SK-MEL-5 (cell line): ENCODE data around the gene EHMT1. TPM values are rescaled to one million over a fixed set of nuclear protein-coding genes. Genes with fewer than 3 reads are reported as not detected.
A peak's percentile ranks its signal among the peaks of the same experiment; 100 is the strongest.

ENCODE experiments used
- DNase-seq: peaks from one replicate; pipeline ENCODE4 v3.0.0-alpha.2; 2016; ENCODE audit warnings: low read depth, low spot score
- in situ Hi-C: cut with HindIII; loops from 2 replicates; pipeline ENCODE4 v1.10.0; 2016; ENCODE audit warnings: low sequenced_read_pairs, high pct_unique_total_duplicates, low pct_unique_long_range_greater_than_20kb
- total RNA-seq: library from RNA; depleted of rRNA; stranded (reverse); fragments of >200 nt; shearing (Covaris generic); gene quantifications from 2 replicates; pipeline ENCODE4 v1.2.3, GENCODE V29; 2014

EHMT1 gene
- total RNA-seq, 1 experiment from 2014 or later: 18.5 TPM

DNA sequence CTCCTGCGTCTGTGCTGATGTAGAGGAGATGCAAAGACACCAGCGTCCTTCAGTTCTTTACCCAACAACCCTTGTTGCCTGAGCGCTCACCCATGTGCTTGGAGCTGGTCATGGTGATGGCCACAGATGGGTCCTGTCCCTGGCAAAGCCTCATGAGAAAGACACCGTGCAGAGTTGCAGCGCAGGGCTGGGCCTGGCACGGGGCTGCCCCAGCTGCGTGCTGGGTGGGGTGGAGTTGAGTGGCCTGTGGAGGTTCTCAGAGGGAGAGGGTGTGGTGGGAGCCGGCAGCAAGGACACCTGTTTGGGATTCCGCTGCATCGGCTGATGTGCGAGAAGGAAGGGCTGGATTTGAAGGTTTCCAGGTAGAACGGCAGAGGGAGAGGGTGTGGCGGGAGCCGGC lies 133.6 kb downstream of the EHMT1 start:
- no peak for DNase-seq
- in situ Hi-C loops: no loop called here

DNA sequence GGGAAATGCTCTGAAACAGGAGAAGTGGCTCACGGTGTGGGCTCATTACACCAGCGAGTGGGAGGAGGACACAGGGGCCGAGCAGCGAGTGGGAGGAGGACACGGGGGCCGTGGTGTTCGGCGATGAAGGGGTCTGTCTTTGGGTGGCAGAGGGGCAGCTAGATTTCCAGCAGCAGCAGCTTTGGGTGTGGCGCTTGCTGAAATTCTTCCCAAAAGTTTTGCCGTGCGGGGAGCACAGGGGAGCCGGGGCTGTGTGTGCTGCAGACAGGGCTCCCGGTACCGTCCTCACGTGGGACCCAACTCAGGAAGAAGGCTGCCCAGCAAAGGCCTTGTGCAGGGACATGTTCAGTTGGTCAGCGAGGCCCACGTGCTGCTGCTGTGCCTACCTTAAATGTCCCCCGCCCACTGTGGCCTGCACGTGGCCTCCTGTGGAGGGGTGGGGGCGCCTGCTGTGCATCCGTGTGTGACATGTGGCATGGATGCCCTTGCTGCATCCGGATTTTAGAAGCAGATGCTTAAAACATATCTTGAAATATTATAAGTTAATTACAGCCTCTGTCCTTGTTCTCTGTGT lies 134.5 kb downstream of the EHMT1 start:
- in situ Hi-C loops: no loop called here
- no peak for DNase-seq

DNA sequence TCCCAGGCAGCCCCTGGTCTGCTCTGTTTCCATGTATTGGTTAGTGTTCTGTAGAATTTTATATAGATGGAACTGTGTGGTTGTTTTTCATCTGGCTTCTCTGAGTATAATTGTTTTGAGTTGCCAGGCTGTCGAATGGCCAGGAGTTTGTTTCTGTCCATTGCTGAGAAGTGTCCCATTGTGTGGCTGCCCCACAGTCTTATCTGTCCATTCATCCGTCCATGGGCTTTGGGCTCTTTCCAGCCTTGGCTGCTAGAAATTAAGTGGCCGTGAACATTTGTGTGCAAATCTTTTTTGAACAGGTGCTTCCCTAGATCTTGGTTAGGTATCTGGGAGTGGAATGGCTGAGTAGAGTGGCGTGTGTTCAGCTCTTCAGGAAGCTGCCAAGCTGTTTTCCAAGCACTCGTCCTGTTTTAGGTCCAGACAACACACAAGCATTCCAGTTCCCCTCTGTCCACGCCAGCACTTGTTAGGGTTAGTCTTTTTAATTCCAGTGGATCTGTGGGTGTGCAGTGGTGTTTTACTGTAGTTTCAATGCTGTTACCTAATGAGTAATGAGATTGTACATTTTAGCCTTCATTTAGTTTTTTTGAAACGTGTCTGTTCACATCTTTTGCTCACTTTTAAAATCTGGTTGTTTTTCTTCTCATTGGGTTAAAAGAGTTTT lies 136.6 kb downstream of the EHMT1 start:
- DNase-seq: no peak
- in situ Hi-C loops: no loop called here

DNA sequence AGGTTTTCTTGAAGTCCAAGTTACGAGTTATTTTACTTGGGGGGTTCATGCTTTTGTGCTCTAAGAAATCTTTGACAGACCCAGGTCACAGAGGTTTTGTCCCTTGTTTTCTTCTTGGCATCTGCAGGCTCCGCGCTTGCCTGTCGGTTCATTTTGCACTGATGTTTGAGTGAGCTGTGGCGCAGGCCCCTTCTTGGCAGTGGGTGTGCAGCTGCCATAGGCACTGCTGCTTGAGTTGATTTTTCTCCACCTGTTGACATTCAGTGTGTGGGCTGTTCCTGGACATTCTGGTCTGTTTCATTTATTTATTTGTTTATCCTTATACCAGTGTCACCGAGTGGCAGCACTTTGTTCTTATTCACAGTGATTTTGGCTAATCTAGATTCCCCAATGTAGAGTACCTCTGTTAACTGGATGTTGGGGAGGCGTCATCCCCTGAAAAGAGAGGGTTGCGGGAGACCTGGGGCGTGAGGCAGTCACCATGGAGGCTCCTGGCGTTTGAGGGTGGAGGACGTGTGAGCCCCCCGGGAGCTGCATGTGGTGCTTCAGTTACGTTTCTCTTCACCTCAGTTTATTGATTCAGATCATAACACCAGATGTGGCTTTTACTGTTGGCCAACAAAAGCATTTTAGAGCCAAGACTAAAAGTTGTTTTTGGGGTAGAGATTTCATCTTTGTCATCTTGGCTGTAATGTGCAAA lies 137.4 kb downstream of the EHMT1 start:
- in situ Hi-C loops: no loop called here
- no peak for DNase-seq

DNA sequence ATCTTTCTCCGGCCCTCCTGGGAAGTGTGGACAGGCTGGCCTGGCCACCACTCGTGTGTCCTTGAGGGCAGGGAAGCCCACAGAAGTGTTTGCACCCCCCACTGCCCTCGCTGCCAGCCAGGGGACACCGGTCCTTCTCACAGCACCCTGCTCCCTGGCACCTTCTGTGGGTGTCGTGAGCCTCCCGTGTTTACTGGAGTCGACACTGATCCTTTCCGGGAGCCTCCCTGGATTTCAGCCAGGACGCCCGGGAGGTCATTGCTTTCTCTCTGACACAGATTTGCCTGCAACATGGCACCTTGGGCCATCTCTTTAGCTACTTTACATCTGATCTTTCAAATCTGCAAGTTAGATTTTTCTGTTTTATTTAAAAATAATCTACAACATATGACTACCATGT lies 138.3 kb downstream of the EHMT1 start:
- no peak for DNase-seq

DNA sequence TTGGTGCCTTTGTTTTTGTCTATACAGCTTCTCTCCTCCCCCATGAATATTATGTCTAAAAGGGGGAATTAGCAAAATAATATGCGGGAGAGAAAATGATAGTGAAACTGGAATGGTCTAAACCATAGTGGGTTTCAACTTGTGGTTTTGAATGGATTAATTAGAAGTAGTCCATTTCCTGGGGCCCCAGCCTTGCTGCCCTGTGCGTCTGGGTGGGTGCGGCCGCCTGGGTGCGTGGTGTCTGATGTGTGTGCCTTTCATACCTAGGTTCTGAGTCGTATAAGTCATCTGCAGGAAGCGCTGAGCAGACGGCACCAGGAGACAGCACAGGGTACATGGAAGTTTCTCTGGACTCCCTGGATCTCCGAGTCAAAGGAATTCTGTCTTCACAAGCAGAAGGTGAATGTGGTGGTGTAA lies 138.8 kb downstream of the EHMT1 start:
- DNase-seq: no peak
- in situ Hi-C loops: no loop called here

More for the DNA sequence above, 138.3 kb downstream of the EHMT1 start:
- in situ Hi-C loops: no loop called here

DNA sequence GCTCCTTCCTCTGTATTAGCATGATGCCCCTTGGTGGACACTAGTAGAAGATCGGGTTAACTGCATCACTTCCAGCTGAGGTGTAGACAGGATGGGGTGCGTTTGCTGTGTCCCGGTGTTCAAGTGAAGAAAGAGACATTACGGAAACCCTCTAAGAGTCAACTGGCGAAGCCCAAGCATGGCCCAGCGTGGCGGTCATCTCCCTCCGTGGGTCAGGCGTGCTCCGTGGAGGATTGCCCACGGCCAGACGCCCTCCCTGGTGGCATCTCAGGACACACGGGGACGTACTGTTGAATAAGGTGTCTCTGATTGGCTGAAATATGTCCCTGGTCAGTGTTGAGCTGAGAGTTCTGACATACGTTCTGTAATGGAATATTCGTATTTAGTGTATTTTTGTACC lies 139.3 kb downstream of the EHMT1 start:
- in situ Hi-C loops: no loop called here
- no peak for DNase-seq

DNA sequence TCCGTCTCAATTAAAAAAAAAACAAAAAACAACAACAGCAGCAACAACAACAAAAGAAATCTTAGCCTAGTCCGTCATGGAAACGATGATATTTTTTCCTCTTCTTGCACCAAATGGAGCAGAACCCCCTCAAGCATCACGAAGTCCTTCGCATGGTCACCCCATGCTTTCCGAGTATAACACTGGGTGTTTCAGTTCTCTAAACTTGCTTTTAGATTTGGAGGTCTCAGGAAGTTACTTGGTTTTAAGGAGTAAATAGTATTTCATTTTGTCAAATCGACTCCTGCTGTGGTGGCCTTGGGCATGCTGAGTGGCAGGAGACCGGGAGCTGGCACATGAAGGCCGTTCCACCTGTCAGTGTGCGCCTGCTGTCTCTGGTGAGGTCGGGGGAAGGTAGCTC lies 140.3 kb downstream of the EHMT1 start:
- in situ Hi-C loops: no loop called here

DNA sequence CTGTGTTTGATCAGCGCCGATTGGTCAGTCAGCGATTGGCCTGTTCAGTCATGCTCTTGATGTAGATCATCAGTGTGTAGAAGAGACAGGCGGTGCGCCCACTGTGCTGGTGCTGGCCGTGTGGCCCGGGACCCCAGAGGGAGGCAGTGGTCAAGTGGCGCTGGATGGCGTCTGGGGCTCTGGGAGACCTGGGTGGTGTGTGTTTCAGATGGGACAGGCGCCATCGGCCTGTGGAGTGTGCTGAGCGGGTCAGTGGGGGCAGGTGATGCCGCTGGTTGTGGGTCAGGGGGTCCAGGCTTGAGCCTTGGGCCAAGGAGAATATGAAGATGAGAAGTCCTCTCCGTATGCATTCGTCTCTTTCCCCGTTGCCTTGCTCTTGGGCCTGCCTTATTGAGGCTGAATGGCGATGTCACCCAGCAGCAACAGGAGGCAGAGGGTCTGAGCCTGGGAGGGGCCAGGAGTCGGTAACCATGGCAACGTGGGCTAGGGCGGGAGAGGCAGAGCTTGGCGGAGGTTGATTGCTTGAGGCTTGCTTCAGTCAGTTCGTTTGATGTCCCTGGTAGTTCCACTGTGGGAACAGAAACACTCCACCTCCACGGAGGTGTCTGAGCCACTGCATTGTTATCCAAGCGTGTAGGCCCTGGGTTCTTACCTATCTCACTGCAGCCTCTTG lies 141.0 kb downstream of the EHMT1 start:
- DNase-seq: no peak
- in situ Hi-C loops: no loop called here

More for the DNA sequence above, 140.3 kb downstream of the EHMT1 start:
- DNase-seq: no peak

DNA sequence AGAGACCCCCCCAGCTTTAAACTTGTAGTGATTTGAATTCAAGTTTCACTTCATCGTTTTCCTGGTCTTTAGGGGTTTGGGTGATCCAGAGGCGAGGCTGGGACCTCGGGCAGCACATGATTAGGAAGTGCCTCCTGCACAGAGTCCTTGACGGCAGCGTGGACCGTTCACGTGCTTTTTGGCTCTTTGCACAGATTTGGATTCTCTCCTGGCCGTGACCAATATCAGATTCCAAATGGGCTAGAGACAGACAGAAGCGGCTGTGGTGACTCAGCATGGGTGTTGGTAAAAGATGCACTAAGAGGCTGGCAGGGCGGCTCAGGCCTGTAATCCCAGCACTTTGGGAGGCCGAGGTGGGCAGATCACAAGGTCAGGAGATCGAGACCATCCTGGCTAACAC lies 141.6 kb downstream of the EHMT1 start:
- no peak for DNase-seq
- in situ Hi-C loops: no loop called here

DNA sequence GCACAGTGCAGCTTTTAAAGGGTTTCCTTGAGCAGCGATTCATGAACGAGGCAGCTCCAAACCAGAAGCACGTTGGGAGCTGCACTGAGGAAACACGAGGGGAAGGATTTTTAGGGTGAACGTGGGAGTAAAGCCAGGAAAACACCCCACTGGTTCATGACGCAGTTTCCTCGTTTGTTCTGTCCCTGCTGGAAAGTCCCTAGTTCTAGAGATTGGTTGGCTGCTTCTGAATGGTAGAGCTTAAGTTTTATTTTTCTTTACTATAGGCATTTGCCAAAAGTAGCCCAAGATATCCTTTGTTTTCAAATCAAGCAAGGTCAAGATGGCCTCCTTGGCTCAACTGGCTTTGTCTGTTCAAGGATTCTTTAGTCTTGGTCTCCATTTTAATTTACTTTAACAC lies 142.2 kb downstream of the EHMT1 start:
- in situ Hi-C loops: no loop called here
- DNase-seq: no peak

DNA sequence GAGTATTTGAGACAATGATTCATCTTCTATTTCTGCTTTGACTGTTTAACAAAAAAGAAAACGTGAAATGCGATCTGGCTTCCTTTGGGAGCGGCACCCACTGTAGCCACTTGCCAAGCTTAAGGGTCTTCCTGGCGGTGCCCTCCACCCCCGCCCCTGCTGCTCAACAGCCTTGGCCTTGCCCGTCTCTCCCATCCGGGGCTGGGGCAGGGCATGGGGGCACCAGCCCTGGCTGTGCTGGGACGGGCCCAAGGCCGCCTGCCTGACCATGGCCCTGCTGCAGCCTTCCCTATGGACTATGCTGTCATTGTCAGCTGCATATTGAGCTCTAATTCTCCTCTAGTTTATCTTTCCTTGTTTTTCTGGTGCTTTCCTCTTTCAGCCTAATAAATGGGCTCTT lies 143.0 kb downstream of the EHMT1 start:
- in situ Hi-C loops: no loop called here
- no peak for DNase-seq

DNA sequence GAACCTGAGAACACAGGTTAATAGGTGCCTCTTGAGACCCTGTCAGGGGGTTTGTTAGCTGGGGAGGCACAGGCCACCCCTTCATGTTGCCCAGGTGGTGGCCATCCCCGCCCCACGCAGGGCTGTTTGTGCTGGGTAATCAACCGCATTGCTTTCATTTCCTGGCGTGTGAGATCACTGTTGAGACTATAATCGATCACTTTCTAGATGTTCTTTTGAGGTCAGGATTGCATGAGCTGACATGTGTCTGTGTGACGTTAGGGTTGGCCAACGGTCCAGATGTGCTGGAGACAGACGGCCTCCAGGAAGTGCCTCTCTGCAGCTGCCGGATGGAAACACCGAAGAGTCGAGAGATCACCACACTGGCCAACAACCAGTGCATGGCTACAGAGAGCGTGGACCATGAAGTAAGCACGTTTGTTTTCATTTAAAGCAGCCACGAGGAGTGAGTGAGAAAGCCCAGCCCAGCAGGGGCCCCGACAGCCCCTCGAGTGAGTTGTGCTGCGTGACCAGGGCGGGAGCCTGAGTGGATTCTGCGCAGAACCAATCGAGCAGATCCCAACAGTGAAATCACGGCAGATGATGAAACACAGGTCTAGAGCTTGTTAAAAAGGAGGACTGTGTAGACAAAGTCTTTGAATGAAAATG lies 143.7 kb downstream of the EHMT1 start:
- DNase-seq: no peak
- in situ Hi-C loops: no loop called here

DNA sequence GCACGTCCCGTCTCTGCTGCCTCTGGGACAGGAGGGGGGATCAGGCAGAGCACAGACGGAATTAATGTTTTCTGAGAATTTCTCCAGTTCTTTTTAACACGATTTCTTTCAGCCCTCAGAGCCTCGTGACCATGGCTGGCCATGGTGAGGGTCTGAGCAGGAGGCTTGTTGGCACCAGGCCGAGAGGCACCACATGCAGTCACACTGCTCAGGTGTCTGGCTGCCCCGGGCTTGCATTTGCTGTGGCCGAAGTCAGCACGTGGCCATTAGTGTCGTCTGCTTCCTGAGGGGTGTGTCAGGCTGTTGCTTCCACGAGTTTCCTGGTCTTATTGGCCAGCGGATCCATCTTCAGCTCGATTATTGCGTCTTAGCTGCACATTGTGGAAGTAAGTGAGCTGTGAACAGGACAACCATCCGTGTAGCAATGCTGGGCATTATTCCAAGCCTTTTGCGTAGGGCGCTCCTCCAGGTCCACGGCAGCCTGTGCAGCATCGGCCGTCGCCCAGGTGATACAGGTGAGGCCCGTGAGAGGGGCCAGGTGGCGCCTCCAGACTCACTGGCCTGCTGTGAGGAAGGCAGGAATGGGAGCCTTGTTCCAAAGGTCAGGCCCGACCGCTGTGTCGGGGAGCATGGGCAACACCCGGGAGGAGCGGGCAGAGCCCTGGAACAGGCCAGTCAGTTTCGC lies 144.6 kb downstream of the EHMT1 start:
- no peak for DNase-seq
- in situ Hi-C loops: no loop called here

DNA sequence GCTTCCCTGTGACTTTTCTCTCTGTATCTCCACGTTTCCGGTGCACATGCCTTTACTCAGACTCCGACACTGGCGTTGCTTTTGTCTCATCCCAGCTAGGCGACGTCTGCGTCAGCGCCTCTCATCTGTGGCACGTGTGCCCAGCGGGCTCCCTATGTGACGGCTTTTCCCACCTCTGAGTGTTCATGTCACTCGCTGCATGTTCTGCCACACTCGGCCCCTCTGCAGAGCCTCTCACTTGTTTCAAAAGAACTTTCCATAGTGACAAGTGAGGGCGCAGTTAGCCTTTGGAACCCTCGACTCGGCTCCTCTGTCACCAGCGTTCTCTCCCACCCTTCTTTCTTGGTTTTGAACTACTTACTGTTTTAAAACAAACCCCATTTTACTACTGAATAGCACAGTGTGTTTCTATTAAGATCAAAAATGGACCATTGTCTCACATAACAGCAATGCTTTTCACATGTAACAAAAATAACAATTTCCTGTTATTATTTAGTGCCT lies 145.4 kb downstream of the EHMT1 start:
- in situ Hi-C loops: no loop called here
- peak; percentile 21 for DNase-seq

DNA sequence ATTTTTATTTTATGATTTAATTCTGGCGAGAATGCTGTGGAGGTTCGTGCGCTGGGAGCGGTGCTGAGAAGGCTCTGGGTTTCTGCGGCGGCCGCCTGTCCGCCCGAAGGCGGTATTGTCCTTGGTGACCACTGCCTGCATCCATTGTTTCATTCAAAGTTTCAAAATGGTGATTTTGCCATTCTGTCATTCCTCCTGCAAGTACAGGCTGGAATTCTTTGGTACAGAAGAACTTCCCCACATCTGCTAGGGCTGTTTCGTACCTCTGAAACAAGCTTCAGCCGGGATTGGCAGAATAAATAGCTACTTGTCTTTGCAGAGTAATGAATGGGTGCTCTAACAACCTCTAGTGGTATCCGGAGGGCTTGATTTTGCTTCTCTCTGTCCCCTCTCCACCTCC lies 146.2 kb downstream of the EHMT1 start:
- peak; percentile 80 for DNase-seq
- in situ Hi-C loops: no loop called here

DNA sequence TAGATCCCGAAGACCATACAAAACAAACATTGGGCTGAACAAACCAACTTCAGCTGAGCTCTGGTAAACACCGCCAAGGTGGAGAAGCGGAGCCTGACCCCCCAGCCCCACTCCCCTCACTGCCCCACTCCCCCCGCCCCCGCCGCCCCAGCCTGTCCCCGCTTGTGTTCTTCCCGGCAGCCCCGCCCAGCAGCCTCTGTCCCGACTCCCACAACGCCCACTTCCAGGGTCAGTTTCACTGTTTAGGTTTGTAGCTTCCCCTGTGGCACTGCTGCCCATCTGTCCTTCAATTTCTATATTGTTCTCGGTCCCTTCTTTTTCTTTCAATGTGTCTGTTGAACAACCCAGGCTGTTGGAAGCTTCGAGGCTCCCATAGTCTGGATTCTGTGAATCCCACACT lies 146.7 kb downstream of the EHMT1 start:
- in situ Hi-C loops: no loop called here
- no peak for DNase-seq
